Aorta (tissue), 5 donors: ENCODE measurements around the gene ETS2. TPM values are rescaled to one million over a fixed set of nuclear protein-coding genes. Genes with fewer than 3 reads are reported as not detected.

Experiments
- ATAC-seq: fragments of 200-7000 bp; cut with Tn5 transposase; one replicate; pipeline ENCODE4 v1.9.1; 2022; ENCODE audit warnings: moderate library complexity; ENCODE audit not compliant: low FRiP score
- DNase-seq, 2 donors: peaks; one replicate each; pipeline ENCODE4 v3.0.0-alpha.2; 2020
- H3K27ac ChIP-seq, 2 donors: one replicate each; pipeline ENCODE4 v1.5.1; 2013; ENCODE audit warnings: low read length in 2 of 2, mild to moderate bottlenecking in 2 of 2, moderate library complexity in 2 of 2, control low read depth in 1 of 2, inconsistent platforms in 1 of 2, low read depth in 1 of 2
- H3K27me3 ChIP-seq, 2 donors: one replicate each; pipeline ENCODE4 v1.6.1; 2013; ENCODE audit warnings: control low read depth in 1 of 2, low read length in 1 of 2, mild to moderate bottlenecking in 1 of 2, moderate library complexity in 1 of 2; ENCODE audit not compliant: insufficient read depth in 2 of 2, control insufficient read depth in 1 of 2
- H3K36me3 ChIP-seq, 2 donors: one replicate each; pipeline ENCODE4 v1.6.1; 2013; ENCODE audit warnings: control low read depth in 1 of 2, low read length in 1 of 2, mild to moderate bottlenecking in 1 of 2; ENCODE audit not compliant: insufficient read depth in 2 of 2, control insufficient read depth in 1 of 2
- H3K4me1 ChIP-seq, 2 donors: one replicate each; pipeline ENCODE4 v1.6.1; 2013; ENCODE audit warnings: low read length in 2 of 2, control low read depth in 1 of 2, mild to moderate bottlenecking in 1 of 2, moderate library complexity in 1 of 2; ENCODE audit not compliant: insufficient read depth in 2 of 2, control insufficient read depth in 1 of 2
- H3K4me3 ChIP-seq, 2 donors: one replicate each; pipeline ENCODE4 v1.5.1; 2013; ENCODE audit warnings: low read length in 2 of 2, control low read depth in 1 of 2, mild to moderate bottlenecking in 1 of 2
- H3K9me3 ChIP-seq: one replicate; pipeline ENCODE4 v1.6.1; 2013; ENCODE audit warnings: mild to moderate bottlenecking, low read length; ENCODE audit not compliant: control insufficient read depth
- WGBS, 2 donors: extraction: QIAGEN DNeasy Blood & Tissue Kit; methylation state at CpG; one replicate each; pipeline ENCODE4 v1.1.7; 2013; 5-methylcytosine and 5-hydroxymethylcytosine counted together
- intact Hi-C, 2 donors: fragments of 100-400 bp; cut with DNase I; formaldehyde crosslinking; loops; one replicate each; pipeline versions ENCODE4 v1.14.2 to v1.15.0; 2022
- polyA plus RNA-seq, 2 donors: library from polyadenylated mRNA; stranded (reverse); fragments of 200-250 nt; gene quantifications; one replicate each; pipeline ENCODE4 v1.2.3, GENCODE V29; 2013
- total RNA-seq, 2 donors: library from RNA; stranded (reverse); fragmentation: NEBNext Ultra II Directional; extraction: Animal tissue kit (Norgen Biotek cat#: 25700); gene quantifications; one replicate each; pipeline ENCODE4 v1.2.1, GENCODE V29; 2021
- donor health status: healthy with polysubstance abuse.
- donor health status: Bipolar disorder and iron deficiency.
- donor health status: DM: no; HTN: no; CAD: no.
- donor health status: DM: no; HTN: no; CAD: no.
- donor health status: DM: yes; HTN: yes; CAD: no.

Gene ETS2
- total and polyA plus RNA-seq, 4 donors = 40.2 to 232 (median 111) TPM

DNA sequence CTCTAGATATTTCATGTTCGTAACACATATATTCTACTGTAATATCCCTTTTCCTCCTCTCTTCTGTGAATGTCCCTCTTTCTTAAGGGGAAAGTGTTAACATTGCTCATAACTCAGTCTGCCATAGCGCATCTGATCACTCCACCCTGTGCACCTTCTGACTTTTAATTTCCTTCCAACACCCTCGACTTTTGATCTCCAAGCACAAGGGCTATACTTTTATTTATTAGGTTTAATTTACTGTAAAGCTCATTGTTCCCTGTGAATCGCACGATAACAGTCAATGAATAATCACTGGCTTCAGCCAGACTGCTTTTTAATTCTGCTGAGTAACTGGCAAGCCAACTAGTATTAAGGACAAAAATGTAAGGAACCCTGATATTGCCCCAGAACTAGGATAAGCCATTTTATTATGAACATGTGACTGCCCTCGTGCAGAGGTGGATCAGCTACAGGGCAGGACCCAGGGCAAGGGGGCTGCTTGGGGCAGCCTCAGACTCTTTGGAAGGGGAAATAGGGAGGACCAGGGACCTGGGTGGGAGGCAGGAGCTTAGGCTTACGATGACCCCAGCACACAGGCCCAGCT is 2.6 kb upstream of the ETS2 start:
- ATAC-seq (no peak), DNase-seq (no peak)
- WGBS, 2 donors = 80 to 81% methylated on average over 7 of the region's 7 CpGs
- Histone ChIP-seq H3K9me3 (no peaks in the 10 kb centered on the region), H3K27ac (no peak overlapping the region), H3K4me3 (no peak overlapping the region), H3K4me1 (peaks cover 0 to 1% of the 10 kb centered on the region in 2 donors), H3K36me3 (no peaks in the 10 kb centered on the region), H3K27me3 (no peaks in the 10 kb centered on the region)
- intact Hi-C loops = loop anchor here (5.0 to 10.0 kb wide), 2 partner anchors 128 to 324 kb away; no protein-coding TSS in a partner anchor

DNA sequence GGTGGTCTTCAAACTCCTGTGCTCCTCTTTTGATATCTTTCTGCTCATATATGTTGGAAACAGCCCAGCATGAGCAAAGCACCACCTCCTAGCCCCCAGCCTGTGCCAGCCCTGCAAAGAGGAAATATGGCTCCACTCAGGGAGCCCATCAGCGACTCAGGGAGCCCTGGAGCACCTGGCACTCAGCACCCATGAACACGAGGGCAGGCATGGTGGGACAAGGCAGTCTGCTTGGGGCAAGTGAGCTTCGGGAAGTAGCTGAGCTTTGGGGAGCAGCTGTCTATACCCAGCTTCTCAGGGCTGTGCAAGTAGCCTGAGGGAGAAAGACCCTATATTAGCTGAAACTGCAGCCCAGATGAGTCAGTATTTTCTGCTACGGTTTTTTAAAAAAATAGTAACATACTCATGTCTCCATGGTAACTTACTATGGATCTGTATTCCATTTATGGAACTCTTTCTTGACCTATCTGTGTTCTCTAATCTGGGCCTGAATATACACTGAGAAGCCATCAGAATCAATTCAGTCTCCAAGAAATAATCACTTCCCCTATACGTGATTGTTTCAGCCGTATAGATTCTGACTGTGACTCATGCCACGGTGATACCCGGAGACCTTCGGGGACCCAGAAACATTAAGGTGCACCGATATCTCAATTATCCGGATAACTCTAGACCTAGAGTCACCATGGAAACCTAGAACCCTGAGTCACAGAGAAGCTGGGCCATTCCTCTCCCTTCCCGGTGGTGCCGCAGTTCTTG is 1.5 kb upstream of the ETS2 start:
- peak in 1 of 2 donors; percentile 54 for DNase-seq
- Histone ChIP-seq H3K36me3 (no peaks in the 10 kb centered on the region), H3K27ac (peak overlapping the region in 1 of 2 donors; percentile 91), H3K4me3 (no peak overlapping the region), H3K27me3 (no peaks in the 10 kb centered on the region), H3K9me3 (no peaks in the 10 kb centered on the region), H3K4me1 (peaks cover 1 to 2% of the 10 kb centered on the region in 2 donors)
- 71 to 81% methylated on average over 13 of the region's 13 CpGs for WGBS, 2 donors
- intact Hi-C loops = loop anchor here (5.0 to 10.0 kb wide), 2 partner anchors 129 to 323 kb away; no protein-coding TSS in a partner anchor
- ATAC-seq = no peak

DNA sequence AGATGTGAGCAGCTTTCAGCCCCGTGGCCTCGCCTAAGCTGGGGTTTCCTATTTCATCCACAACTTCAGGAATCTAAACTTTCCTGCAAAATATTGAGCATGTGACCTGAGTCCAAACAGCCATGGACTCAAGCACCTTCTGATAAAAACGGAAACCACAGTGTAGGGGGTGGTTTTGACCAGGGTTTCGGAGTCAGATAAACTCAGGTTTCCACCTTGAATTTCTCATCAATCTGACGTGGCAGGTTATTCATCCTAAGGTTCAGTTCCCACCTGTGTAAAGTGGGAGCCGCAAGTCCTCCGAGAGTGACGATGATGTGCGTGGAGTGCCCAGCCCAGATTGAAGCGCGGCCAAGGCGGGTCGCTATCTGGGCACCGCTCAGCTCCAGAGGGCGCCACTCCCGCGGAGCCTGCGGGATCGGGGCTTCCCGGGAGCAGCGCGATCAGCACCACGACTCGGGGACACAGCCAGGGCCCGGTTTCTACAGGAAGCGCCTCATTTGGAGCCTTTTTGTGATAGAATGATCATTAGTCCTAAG is 871 bp upstream of the ETS2 start:
- no peaks in the 10 kb centered on the region for H3K9me3 ChIP-seq
- peak overlapping the region; percentile 91 for H3K27ac ChIP-seq
- no peaks in the 10 kb centered on the region for H3K27me3 ChIP-seq
- ATAC-seq = peak; percentile 80
- H3K4me1 ChIP-seq = peaks cover 2 to 4% of the 10 kb centered on the region in 2 donors
- DNase-seq = peak; percentile 83 to 94
- intact Hi-C loops = loop anchor here (1.0 to 10.0 kb wide), 8 partner anchors 38 to 322 kb away; no protein-coding TSS in a partner anchor
- no peaks in the 10 kb centered on the region for H3K36me3 ChIP-seq
- WGBS, 2 donors = 6% methylated on average over 26 of the region's 26 CpGs
- H3K4me3 ChIP-seq = peak overlapping the region; percentile 1 to 25

DNA sequence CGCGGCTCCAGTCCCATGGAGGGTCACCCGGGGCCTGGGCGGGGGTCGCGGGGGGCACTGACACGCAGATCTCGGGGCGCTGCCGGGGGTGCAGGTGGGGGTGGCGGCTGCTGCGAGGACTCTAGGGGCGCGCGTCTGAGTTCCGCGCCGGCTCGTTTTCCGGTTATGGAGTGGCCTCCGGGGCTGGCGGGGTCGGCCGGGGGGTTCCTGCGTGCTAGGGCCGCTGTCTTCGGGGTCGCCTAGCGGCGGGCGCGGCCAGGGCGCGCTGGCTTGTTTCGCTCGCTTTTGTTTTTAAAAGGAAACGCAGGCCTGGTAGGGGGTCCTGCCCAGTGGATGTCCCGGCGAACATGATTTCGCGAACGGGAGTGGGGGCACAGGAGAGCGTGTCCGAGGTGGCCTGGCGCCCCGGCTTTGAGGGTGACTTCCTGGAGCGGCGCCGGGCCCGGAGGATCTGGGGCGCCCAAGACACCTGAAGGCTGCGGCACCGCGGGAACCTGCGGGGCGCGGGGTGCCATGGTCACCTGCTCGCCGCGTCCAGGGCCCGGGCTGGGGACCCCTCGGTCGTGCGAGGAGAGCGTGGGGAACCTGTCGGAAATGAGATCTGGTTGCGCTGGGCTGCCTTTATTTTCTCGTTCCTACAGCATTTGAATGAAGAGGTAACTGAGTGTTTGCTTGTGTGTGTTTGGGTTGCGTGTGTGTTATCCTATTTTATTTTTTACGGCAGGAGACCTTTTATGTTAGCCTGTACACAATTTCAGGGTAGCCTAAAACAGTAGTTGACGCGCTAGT is 618 bp downstream of the ETS2 start:
- H3K27me3 ChIP-seq = no peaks in the 10 kb centered on the region
- peak; percentile 6 for ATAC-seq
- peak overlapping the region; percentile 96 to 99 for H3K4me3 ChIP-seq
- no peaks in the 10 kb centered on the region for H3K9me3 ChIP-seq
- peaks cover 2 to 12% of the 10 kb centered on the region in 2 donors for H3K4me1 ChIP-seq
- H3K36me3 ChIP-seq = no peaks in the 10 kb centered on the region
- intact Hi-C loops = loop anchor here (5.0 to 10.0 kb wide), 6 partner anchors 39 to 321 kb away; no protein-coding TSS in a partner anchor
- H3K27ac ChIP-seq = peak overlapping the region; percentile 93
- peak; percentile 73 to 86 for DNase-seq
- 0 to 1% methylated on average over 67 to 72 of the region's 72 CpGs for WGBS, 2 donors

DNA sequence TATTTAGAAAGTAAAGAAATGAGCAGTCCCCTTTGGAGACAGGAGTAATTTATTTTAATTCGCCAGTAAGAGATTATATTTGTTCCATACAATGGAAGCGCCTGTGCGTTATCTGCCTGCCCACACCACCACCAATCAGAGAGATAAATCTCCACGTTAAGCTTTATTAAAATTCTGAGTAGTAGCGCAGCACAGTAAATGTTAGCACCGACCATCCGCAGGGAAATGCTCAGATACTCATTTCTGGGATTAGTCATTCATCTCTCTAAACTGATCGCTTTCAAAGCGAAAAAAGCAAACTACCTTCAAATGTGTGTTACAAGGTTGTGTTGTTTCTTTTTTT is 1.2 kb downstream of the ETS2 start:
- ATAC-seq (no peak), DNase-seq (no peak)
- H3K4me3 ChIP-seq = peak overlapping the region; percentile 96 to 99
- H3K36me3 ChIP-seq = no peaks in the 10 kb centered on the region
- WGBS, 2 donors = 0% methylated on average over 9 of the region's 9 CpGs
- no peaks in the 10 kb centered on the region for H3K9me3 ChIP-seq
- H3K27me3 ChIP-seq = no peaks in the 10 kb centered on the region
- intact Hi-C loops = loop anchor here (5.0 to 10.0 kb wide), 6 partner anchors 40 to 320 kb away; no protein-coding TSS in a partner anchor
- peaks cover 2 to 12% of the 10 kb centered on the region in 2 donors for H3K4me1 ChIP-seq
- H3K27ac ChIP-seq = peak overlapping the region; percentile 41 to 93

DNA sequence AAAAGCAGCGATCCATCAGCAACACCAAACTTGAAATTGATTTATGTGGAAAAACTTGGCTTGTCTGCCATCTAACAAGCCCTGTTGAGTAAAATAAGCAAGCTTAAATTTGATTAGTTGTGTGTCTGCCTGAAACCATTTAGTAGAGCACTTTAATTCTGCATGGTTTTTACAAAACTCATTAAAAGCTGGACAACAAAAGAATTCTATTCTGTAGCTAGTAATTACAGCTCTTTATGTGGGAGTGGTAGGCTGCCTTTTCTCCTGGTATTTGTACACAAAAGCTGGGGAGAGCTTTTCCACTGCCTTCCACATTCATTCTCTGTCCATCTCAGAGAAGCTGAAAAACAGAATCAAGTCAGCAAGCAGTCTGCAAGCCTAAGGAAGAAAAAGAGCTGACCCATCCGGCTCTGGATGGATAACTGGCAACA is 1.7 kb downstream of the ETS2 start:
- no peaks in the 10 kb centered on the region for H3K36me3 ChIP-seq
- intact Hi-C loops = loop anchor here (5.0 to 10.0 kb wide), 6 partner anchors 40 to 320 kb away; no protein-coding TSS in a partner anchor

DNA sequence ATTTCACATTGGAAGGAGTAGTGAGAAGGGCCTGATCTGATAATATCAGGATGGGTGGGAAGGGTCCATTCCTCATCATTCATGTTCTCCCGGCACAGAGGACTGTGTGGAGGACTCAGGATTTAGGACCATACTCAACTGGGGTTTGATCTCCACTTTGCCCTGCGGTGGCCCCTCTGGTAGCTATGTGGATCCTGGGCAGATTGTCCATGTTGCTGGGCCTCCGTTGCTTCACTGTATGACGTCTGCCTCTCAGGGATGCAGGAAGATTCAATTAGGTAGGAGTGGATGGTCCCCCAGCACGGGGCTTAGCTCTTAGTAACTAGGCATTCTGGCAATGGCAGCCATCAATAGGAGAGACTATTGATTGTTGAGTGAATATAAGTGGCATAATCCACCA is 2.3 kb downstream of the ETS2 start:
- no peak for DNase-seq
- H3K9me3 ChIP-seq = no peaks in the 10 kb centered on the region
- peak overlapping the region; percentile 96 to 99 for H3K4me3 ChIP-seq
- 24 to 33% methylated on average over 5 of the region's 5 CpGs for WGBS, 2 donors
- peaks cover 0 to 2% of the 10 kb centered on the region in 2 donors for H3K36me3 ChIP-seq
- H3K27me3 ChIP-seq = no peaks in the 10 kb centered on the region
- intact Hi-C loops = loop anchor here (5.0 to 10.0 kb wide), 6 partner anchors 41 to 319 kb away; no protein-coding TSS in a partner anchor
- peak overlapping the region; percentile 18 to 70 for H3K27ac ChIP-seq
- ATAC-seq = no peak
- peaks cover 2 to 12% of the 10 kb centered on the region in 2 donors for H3K4me1 ChIP-seq

More for the DNA sequence above, 1.7 kb downstream of the ETS2 start:
- WGBS, 2 donors = 2% methylated on average over 2 of the region's 2 CpGs
- no peak for ATAC-seq
- no peaks in the 10 kb centered on the region for H3K9me3 ChIP-seq
- peak overlapping the region; percentile 18 to 58 for H3K27ac ChIP-seq
- peaks cover 2 to 12% of the 10 kb centered on the region in 2 donors for H3K4me1 ChIP-seq
- peak overlapping the region; percentile 96 to 99 for H3K4me3 ChIP-seq
- H3K27me3 ChIP-seq = no peaks in the 10 kb centered on the region
- DNase-seq = no peak
